SK-N-SH (cell line): ENCODE measurements around the gene VTI1B. TPM values are rescaled to one million over a fixed set of nuclear protein-coding genes. Genes with fewer than 3 reads are reported as not detected.

Experiments used
- CTCF ChIA-PET: fragments of 300-600, 350-600 bp; formaldehyde crosslinking; extraction: SDS; loops from one replicate; lab custom pipeline; 2021; lab: Yijun Ruan, JAX
- POLR2A ChIA-PET: fragments of 350-600 bp; sonication (Branson Sonifier 250); formaldehyde crosslinking; extraction: SDS; loops from one replicate; lab custom pipeline; 2020; ENCODE audit warnings: antibody characterized with exemption, inconsistent platforms; lab: Yijun Ruan, JAX
- DNase-seq: peaks from one replicate; pipeline ENCODE4 v3.0.0; 2012
- H2AFZ ChIP-seq: fragments of 200-600 bp; sonication (generic); 2 replicates; pipeline ENCODE4 v1.8.1; 2016; ENCODE audit warnings: antibody characterized with exemption, mild to moderate bottlenecking, low read depth
- H3F3A ChIP-seq: fragments of 200-600 bp; sonication (generic); replicated peaks from 2 replicates; pipeline ENCODE3; 2016; ENCODE audit warnings: antibody characterized with exemption, mild to moderate bottlenecking; ENCODE audit not compliant: insufficient read depth
- H3K27ac ChIP-seq, 2 experiments: fragments of 200-500 bp in 1 of 2; fragments of 200-600 bp in 1 of 2; sonication (Bioruptor generic) in 1 of 2; sonication (generic), shearing (Covaris generic) in 1 of 2; 2 replicates each; pipeline versions ENCODE4 v1.5.1 to v1.6.1; 2014 to 2016; ENCODE audit warnings: low read depth in 2 of 2, inconsistent platforms in 1 of 2, low read length in 1 of 2, mild to moderate bottlenecking in 1 of 2, mixed read lengths in 1 of 2
- H3K27me3 ChIP-seq: fragments of 200-600 bp; sonication (generic), shearing (Covaris generic); 2 replicates; pipeline ENCODE4 v1.6.1; 2016; ENCODE audit warnings: mixed run types; ENCODE audit not compliant: insufficient read depth
- H3K36me3 ChIP-seq, 2 experiments: fragments of 200-500 bp in 1 of 2; fragments of 200-600 bp in 1 of 2; sonication (Bioruptor generic) in 1 of 2; sonication (generic) in 1 of 2; replicated peaks in 1 of 2; 2 replicates each; pipeline versions ENCODE3 to v1.5.1; 2014 to 2016; ENCODE audit warnings: low read length in 1 of 2, mild to moderate bottlenecking in 1 of 2; ENCODE audit not compliant: insufficient read depth in 2 of 2, control insufficient read depth in 1 of 2
- H3K4me1 ChIP-seq, 2 experiments: fragments of 200-500 bp in 1 of 2; fragments of 200-600 bp in 1 of 2; sonication (Bioruptor generic) in 1 of 2; sonication (generic), shearing (Covaris generic) in 1 of 2; 2 replicates each; pipeline versions ENCODE4 v1.5.1 to v1.6.1; 2014 to 2016; ENCODE audit warnings: low read depth in 1 of 2, low read length in 1 of 2, mixed run types in 1 of 2; ENCODE audit not compliant: insufficient read depth in 2 of 2, control insufficient read depth in 1 of 2
- H3K4me2 ChIP-seq: fragments of 200-600 bp; sonication (generic), shearing (Covaris generic); 2 replicates; pipeline ENCODE4 v1.6.1; 2017; ENCODE audit warnings: mixed run types
- H3K4me3 ChIP-seq, 2 experiments: fragments of 200-500 bp in 1 of 2; fragments of 200-600 bp in 1 of 2; sonication (Bioruptor generic) in 1 of 2; sonication (generic), shearing (Covaris generic) in 1 of 2; 2 replicates each; pipeline versions ENCODE4 v1.5.1 to v1.8.1; 2014 to 2016; ENCODE audit warnings: low read depth in 2 of 2, inconsistent platforms in 1 of 2, low read length in 1 of 2, mild to moderate bottlenecking in 1 of 2, mixed read lengths in 1 of 2, moderate library complexity in 1 of 2
- H3K79me2 ChIP-seq: fragments of 200-600 bp; sonication (generic); 2 replicates; pipeline ENCODE4 v1.8.1; 2017; ENCODE audit warnings: mild to moderate bottlenecking; ENCODE audit not compliant: insufficient read depth
- H3K9ac ChIP-seq: fragments of 200-600 bp; sonication (generic); 2 replicates; pipeline ENCODE4 v1.6.1; 2017; ENCODE audit warnings: mixed run types
- H3K9me2 ChIP-seq: fragments of 200-600 bp; sonication (generic); 2 replicates; pipeline ENCODE4 v1.6.1; 2017; ENCODE audit warnings: mixed run types
- H3K9me3 ChIP-seq: fragments of 200-600 bp; sonication (generic); 2 replicates; pipeline ENCODE4 v1.6.1; 2017; ENCODE audit warnings: mixed run types, mild to moderate bottlenecking, moderate library complexity
- H4K20me1 ChIP-seq: fragments of 200-600 bp; sonication (generic); 2 replicates; pipeline ENCODE4 v1.6.1; 2017; ENCODE audit warnings: mild to moderate bottlenecking, mixed run types; ENCODE audit not compliant: insufficient read depth
- CHD2 ChIP-seq: fragments of 150-350 bp; IDR thresholded peaks from 2 replicates; pipeline ENCODE4 v1.6.1; 2018; ENCODE audit warnings: low read length; ENCODE audit not compliant: partially characterized antibody
- CTCF ChIP-seq: fragments of 200-600 bp; sonication (generic); IDR thresholded peaks from 2 replicates; pipeline ENCODE4 v1.6.1; 2017; ENCODE audit warnings: antibody characterized with exemption, mild to moderate bottlenecking, moderate library complexity
- EP300 ChIP-seq, 2 experiments: IDR thresholded peaks; 2 replicates each; pipeline versions ENCODE4 v1.4.0 to v1.6.1; 2012; ENCODE audit warnings: borderline replicate concordance in 1 of 2, low read depth in 1 of 2, low read length in 1 of 2
- EZH2phosphoT487 ChIP-seq: fragments of 200-600 bp; sonication (generic); IDR thresholded peaks from 2 replicates; pipeline ENCODE4 v1.6.1; 2017; ENCODE audit warnings: low read depth, mixed run types, mild to moderate bottlenecking, antibody characterized with exemption, moderate library complexity, borderline replicate concordance
- FOSL2 ChIP-seq: IDR thresholded peaks from 2 replicates; pipeline ENCODE4 v1.4.0; 2012; ENCODE audit warnings: low read depth, mild to moderate bottlenecking, moderate library complexity, borderline replicate concordance
- FOXM1 ChIP-seq: IDR thresholded peaks from 2 replicates; pipeline ENCODE4 v1.4.0; 2012; ENCODE audit warnings: low read depth, mild to moderate bottlenecking
- GATA2 ChIP-seq: sonication (generic); formaldehyde crosslinking; IDR thresholded peaks from 2 replicates; pipeline ENCODE4 v1.5.0; 2020; ENCODE audit warnings: mild to moderate bottlenecking, missing genetic modification reagents
- JUND ChIP-seq: IDR thresholded peaks from 2 replicates; pipeline ENCODE4 v1.4.0; 2012
- MEF2A ChIP-seq: IDR thresholded peaks from 2 replicates; pipeline ENCODE4 v1.4.0; 2012; ENCODE audit warnings: low read depth, borderline replicate concordance
- NRF1 ChIP-seq: IDR thresholded peaks from 2 replicates; pipeline ENCODE4 v1.6.1; 2012; ENCODE audit warnings: low read depth, mild to moderate bottlenecking, low read length
- PBX3 ChIP-seq: IDR thresholded peaks from 2 replicates; pipeline ENCODE4; 2012
- RAD21 ChIP-seq: IDR thresholded peaks from 2 replicates; pipeline ENCODE4 v1.6.1; 2012; ENCODE audit warnings: mild to moderate bottlenecking, low read length
- RCOR1 ChIP-seq: fragments of 150-350 bp; IDR thresholded peaks from 2 replicates; pipeline ENCODE4 v1.6.1; 2017; ENCODE audit warnings: antibody characterized with exemption, low read length
- RFX5 ChIP-seq: IDR thresholded peaks from 2 replicates; pipeline ENCODE4 v1.6.1; 2012; ENCODE audit warnings: mild to moderate bottlenecking, improper control_type of control experiment, low read length
- SIN3A ChIP-seq: IDR thresholded peaks from 2 replicates; pipeline ENCODE4 v1.6.1; 2012; ENCODE audit warnings: low read depth, mild to moderate bottlenecking, low read length, moderate library complexity, borderline replicate concordance
- SMC3 ChIP-seq: IDR thresholded peaks from 2 replicates; pipeline ENCODE4 v1.6.1; 2012; ENCODE audit warnings: low read depth, low read length, improper control_type of control experiment
- TAF1 ChIP-seq: IDR thresholded peaks from 2 replicates; pipeline ENCODE4 v1.6.1; 2012; ENCODE audit warnings: low read depth, mild to moderate bottlenecking, low read length, moderate library complexity, borderline replicate concordance
- USF2 ChIP-seq: fragments of 150-350 bp; IDR thresholded peaks from 2 replicates; pipeline ENCODE4 v1.6.1; 2017; ENCODE audit warnings: antibody characterized with exemption, low read length, low read depth, borderline replicate concordance
- YY1 ChIP-seq: IDR thresholded peaks from 2 replicates; pipeline ENCODE4 v1.4.0; 2012; ENCODE audit warnings: low read depth, mild to moderate bottlenecking
- WGBS: methylation state at CpG from one replicate; pipeline ENCODE4 v1.1.6; 2017; ENCODE audit warnings: low lambda C conversion rate; 5-methylcytosine and 5-hydroxymethylcytosine counted together
- polyA plus RNA-seq, 3 experiments: library from polyadenylated mRNA; depleted of rRNA; stranded (reverse); fragments of >200 nt; gene quantifications; 2 replicates each; pipeline ENCODE4 v1.2.3, GENCODE V29; 2012

Gene VTI1B
- polyA plus RNA-seq, 1 of the 3 experiments (the other 2 are of a cell fraction), result 59.2 TPM

DNA sequence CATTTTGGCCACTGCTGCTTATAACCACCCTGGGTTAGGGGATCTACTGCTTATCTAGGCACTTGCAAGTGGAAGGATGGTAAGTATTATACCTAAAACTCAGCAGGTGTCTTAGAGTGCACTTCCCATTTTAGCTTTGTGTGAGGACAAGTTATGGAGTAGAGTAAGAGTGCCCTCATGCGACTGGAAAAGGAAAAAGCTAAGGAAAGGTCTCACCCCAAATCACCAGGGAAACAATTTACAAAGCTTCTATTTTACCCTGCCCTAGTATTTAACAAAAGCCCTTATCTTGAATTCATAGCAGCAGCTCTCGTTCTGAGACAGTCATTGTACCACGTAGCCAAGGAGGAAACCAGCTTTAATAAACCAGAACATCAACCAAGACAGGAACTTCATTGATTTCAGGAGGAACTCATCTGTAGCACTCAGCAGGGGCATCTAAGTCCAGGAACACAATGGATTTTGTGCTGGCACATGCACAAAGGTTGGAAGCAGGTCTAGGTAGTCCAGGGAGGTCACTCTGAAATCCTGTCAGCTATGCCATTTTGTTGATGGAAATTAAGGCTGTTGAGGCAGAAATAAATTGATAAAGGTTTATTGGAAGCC, 30.2 kb upstream of the VTI1B start:
- no peak overlapping the region for H3K4me2 ChIP-seq
- WGBS, result 3% methylated on average over 3 of the region's 3 CpGs
- POLR2A ChIA-PET, result interaction anchor here (0.6 to 1.3 kb wide), 6 partner anchors 9 to 266 kb away, joined by 3 to 7 read pairs (median 4); partner anchors contain the start of genes RDH11 and VTI1B
- no peaks in the 10 kb centered on the region for H3K4me1 ChIP-seq
- H2AFZ ChIP-seq, result no peak overlapping the region
- no peak overlapping the region for H3K27ac ChIP-seq
- H3K79me2 ChIP-seq, result no peaks in the 10 kb centered on the region
- peaks cover 4% of the 10 kb centered on the region; the same call in 1 of the 2 replicates for H3K9me3 ChIP-seq
- no peaks in the 10 kb centered on the region for H4K20me1 ChIP-seq
- H3K36me3 ChIP-seq, result no peaks in the 10 kb centered on the region
- TF ChIP-seq RAD21, result peak; percentile 92
- no peak for TF ChIP-seq EP300 (IDR thresholded peaks at IDR 0.05; ENCODE audit: borderline replicate concordance in 1 of 2, low read depth in 1 of 2, low read length in 1 of 2)
- TF ChIP-seq SMC3, result peak; percentile 75
- TF ChIP-seq RCOR1, result 0 out of 2 replicates have a peak, but pooled peaks have one; percentile 22
- TF ChIP-seq SIN3A, result no peak
- TF ChIP-seq MEF2A, result no peak
- peak; percentile 15 for TF ChIP-seq CHD2
- TF ChIP-seq NRF1, result no peak
- peak; percentile 78 for TF ChIP-seq CTCF
- TF ChIP-seq RFX5, result 0 out of 2 replicates have a peak, but pooled peaks have one; percentile 11
- no peak for TF ChIP-seq YY1
- H3K4me3 ChIP-seq, result no peak overlapping the region
- no peaks in the 10 kb centered on the region for H3F3A ChIP-seq
- CTCF ChIA-PET, result interaction anchor here (0.5 to 11.0 kb wide), 85 partner anchors 10 to 1538 kb away, joined by 3 to 208 read pairs (median 4); partner anchors contain the start of genes ARG2, ATP6V1D, EIF2S1 and PIGH
- H3K27me3 ChIP-seq, result no peaks in the 10 kb centered on the region
- DNase-seq, result peak; percentile 59
- no peak overlapping the region for H3K9ac ChIP-seq
- H3K9me2 ChIP-seq, result no peaks in the 10 kb centered on the region

- Histone ChIP-seq H3K4me3 (no peak overlapping the region), H3K79me2 (no peaks in the 10 kb centered on the region), H3K9ac (no peak overlapping the region), H4K20me1 (no peaks in the 10 kb centered on the region), H3K27me3 (no peaks in the 10 kb centered on the region)
- TF ChIP-seq GATA2 (CRISPR knock-in tag) (no peak), CTCF (no peak), JUND (no peak), TAF1 (no peak), EZH2phosphoT487 (no peak), FOSL2 (no peak), FOXM1 (no peak), USF2 (no peak), EP300 (IDR thresholded peaks at IDR 0.05; ENCODE audit: borderline replicate concordance in 1 of 2, low read depth in 1 of 2, low read length in 1 of 2) (no peak), PBX3 (no peak)
- TF ChIP-seq, all 33 proteins: peak for 0
- no peaks in the 10 kb centered on the region for H3K9me3 ChIP-seq
- no peaks in the 10 kb centered on the region for H3K9me2 ChIP-seq
- H3F3A ChIP-seq, result no peaks in the 10 kb centered on the region
- no peak overlapping the region for H3K4me2 ChIP-seq
- no peak overlapping the region for H3K27ac ChIP-seq
- no peak for DNase-seq
- H3K36me3 ChIP-seq, result no peaks in the 10 kb centered on the region
- H2AFZ ChIP-seq, result no peak overlapping the region
- CTCF ChIA-PET, result interaction anchor here (0.7 to 11.0 kb wide), 81 partner anchors 11 to 1539 kb away, joined by 3 to 208 read pairs (median 5); partner anchors contain the start of genes ARG2, ATP6V1D, EIF2S1 and PIGH
- no peaks in the 10 kb centered on the region for H3K4me1 ChIP-seq
- WGBS, result 59% methylated on average over 3 of the region's 3 CpGs
- POLR2A ChIA-PET, result interaction anchor here (0.9 to 1.3 kb wide), 4 partner anchors 9 to 85 kb away, joined by 3 to 7 read pairs (median 4); partner anchors contain the start of genes RDH11 and VTI1B
Observed at GRCh38 chr14:67703997-67704396, 29.6 kb upstream of the VTI1B start.
